Panc1 (cell line): Measurements from ENCODE around the gene SH3BGR. TPM values are rescaled to one million over a fixed set of nuclear protein-coding genes. Genes with fewer than 3 reads are reported as not detected.

Experiments used
- ATAC-seq: fragments of 200-7000 bp; cut with Tn5 transposase; 2 replicates; pipeline ENCODE4 v1.9.1; 2020; ENCODE audit warnings: mild to moderate bottlenecking, moderate library complexity
- BruUV-seq: library from RNA; stranded (reverse); fragments of 400-500 nt; replicated peaks from 2 replicates; lab custom pipeline; 2021; lab: Mats Ljungman, UMichigan
- CTCF ChIA-PET: fragments of 300-600 bp; sonication (Branson Sonifier 250); formaldehyde crosslinking; loops from one replicate; lab custom pipeline; 2022; ENCODE audit warnings: antibody characterized with exemption; lab: Charles Lee
- POLR2A ChIA-PET: fragments of 300-600 bp; sonication (Branson Sonifier 250); formaldehyde crosslinking; loops from one replicate; lab custom pipeline; 2022; ENCODE audit warnings: antibody characterized with exemption; lab: Charles Lee
- DNase-seq: peaks from one replicate; pipeline ENCODE4 v3.0.0-alpha.2; 2010; ENCODE audit warnings: low read depth, low spot score
- H3K27ac ChIP-seq: 2 replicates; pipeline ENCODE4 v1.5.1; 2011; ENCODE audit warnings: mild to moderate bottlenecking, low read length, inconsistent platforms
- H3K27me3 ChIP-seq: fragments of 200-500 bp; sonication (Bioruptor generic); 2 replicates; pipeline ENCODE4 v1.6.0; 2014; ENCODE audit warnings: low read length, inconsistent platforms; ENCODE audit not compliant: control insufficient read depth, insufficient read depth
- H3K36me3 ChIP-seq: fragments of 200-500 bp; sonication (Bioruptor generic); 2 replicates; pipeline ENCODE4 v1.5.1; 2014; ENCODE audit warnings: inconsistent platforms, mild to moderate bottlenecking, low read length, moderate library complexity; ENCODE audit not compliant: control insufficient read depth, insufficient read depth
- H3K4me1 ChIP-seq: 2 replicates; pipeline ENCODE4 v1.5.1; 2011; ENCODE audit warnings: inconsistent platforms, mild to moderate bottlenecking, low read length, moderate library complexity; ENCODE audit not compliant: control insufficient read depth, insufficient read depth
- H3K4me3 ChIP-seq, 2 experiments: 2 replicates each; pipeline ENCODE4 v1.5.1; 2011 to 2012; ENCODE audit warnings: low read depth in 2 of 2, low read length in 2 of 2, mild to moderate bottlenecking in 2 of 2, inconsistent platforms in 1 of 2, moderate library complexity in 1 of 2
- H3K9me3 ChIP-seq: fragments of 200-500 bp; sonication (Bioruptor generic); 2 replicates; pipeline ENCODE4 v1.5.1; 2014; ENCODE audit warnings: low read depth, mild to moderate bottlenecking, inconsistent platforms, low read length, moderate library complexity; ENCODE audit not compliant: control insufficient read depth, insufficient read depth
- CTCF ChIP-seq: fragments of 450-650 bp; IDR thresholded peaks from 2 replicates; pipeline ENCODE4 v1.5.1; 2017; ENCODE audit warnings: mild to moderate bottlenecking
- POLR2AphosphoS5 ChIP-seq: IDR thresholded peaks from 2 replicates; pipeline ENCODE4 v1.6.1; 2012; ENCODE audit warnings: mild to moderate bottlenecking, low read depth, low read length, moderate library complexity
- REST ChIP-seq, 2 experiments: IDR thresholded peaks; 2 replicates each; pipeline ENCODE4 v1.6.1; 2011 to 2012; ENCODE audit warnings: low read depth in 2 of 2, control low read depth in 1 of 2, low read length in 1 of 2, mild to moderate bottlenecking in 1 of 2, moderate library complexity in 1 of 2; ENCODE audit not compliant: insufficient read depth in 1 of 2
- SIN3A ChIP-seq: IDR thresholded peaks from 2 replicates; pipeline ENCODE4 v1.6.1; 2012; ENCODE audit warnings: low read depth, mild to moderate bottlenecking, low read length, moderate library complexity, borderline replicate concordance; ENCODE audit not compliant: insufficient read depth
- TCF7L2 ChIP-seq: IDR thresholded peaks from 2 replicates; pipeline ENCODE4 v1.6.1; 2011; ENCODE audit warnings: mild to moderate bottlenecking, low read depth, low read length, inconsistent platforms
- in situ Hi-C: cut with HindIII; loops from 2 replicates; pipeline ENCODE4 v1.10.0; 2016; ENCODE audit warnings: low sequenced_read_pairs, low pct_unique_long_range_greater_than_20kb
- intact Hi-C: fragments of 100-400 bp; cut with micrococcal nuclease; formaldehyde crosslinking; loops from one replicate; pipeline ENCODE4 v1.10.0; 2022; ENCODE audit not compliant: unreplicated experiment
- total RNA-seq: library from RNA; stranded (reverse); gene quantifications from one replicate; pipeline ENCODE4 v1.2.1, GENCODE V29; 2021; ENCODE audit not compliant: unreplicated experiment

The SH3BGR gene
- total RNA-seq, 1 experiment from 2014 or later, result 1.7 TPM

- CTCF ChIA-PET, result interaction anchor here (0.5 to 0.8 kb wide), 2 partner anchors 10 to 36 kb away, joined by 3 read pairs; no protein-coding TSS in a partner anchor
Measured at GRCh38 chr21:39518847-39519210, 67.1 kb downstream of the SH3BGR start.

GRCh38 chr21:39519835-39520234 lies 68.1 kb downstream of the SH3BGR start:
- H3K4me3 ChIP-seq, result no peak overlapping the region
- DNase-seq (no peak), ATAC-seq (no peak)
- H3K4me1 ChIP-seq, result no peaks in the 10 kb centered on the region
- ChIA-PET CTCF (interaction anchor here (0.8 kb wide), 1 partner anchor 196 kb away, joined by 3 read pairs; no protein-coding TSS in a partner anchor), POLR2A (no interaction called here)
- no peaks in the 10 kb centered on the region for H3K36me3 ChIP-seq
- no peak for TF ChIP-seq TCF7L2
- no peak for TF ChIP-seq POLR2AphosphoS5
- TF ChIP-seq SIN3A, result no peak
- no peak for TF ChIP-seq REST (IDR thresholded peaks at IDR 0.05; ENCODE audit: insufficient read depth in 1 of 2, low read depth in 2 of 2, low read length in 1 of 2)
- TF ChIP-seq CTCF, result no peak
- no peak overlapping the region for H3K27ac ChIP-seq
- no peaks in the 10 kb centered on the region for H3K9me3 ChIP-seq
- no peaks in the 10 kb centered on the region for H3K27me3 ChIP-seq
- in situ Hi-C loops (no loop called here), intact Hi-C loops (no loop called here)
- BruUV-seq, result no TSS peak

More at GRCh38 chr21:39518847-39519210, 67.1 kb downstream of the SH3BGR start:
- BruUV-seq, result no TSS peak
- ATAC-seq (no peak), DNase-seq (no peak)
- POLR2A ChIA-PET, result interaction anchor here (0.6 kb wide), 1 partner anchor 50 kb away, joined by 3 read pairs; no protein-coding TSS in a partner anchor
- Histone ChIP-seq H3K4me3 (no peak overlapping the region), H3K9me3 (no peaks in the 10 kb centered on the region), H3K27me3 (no peaks in the 10 kb centered on the region), H3K36me3 (no peaks in the 10 kb centered on the region), H3K27ac (no peak overlapping the region), H3K4me1 (no peaks in the 10 kb centered on the region)
- in situ Hi-C loops, result no loop called here
- intact Hi-C loops, result loop anchor here (1.0 kb wide), 1 partner anchor 197 kb away; no protein-coding TSS in a partner anchor
- TF ChIP-seq TCF7L2 (no peak), CTCF (no peak), SIN3A (no peak), REST (IDR thresholded peaks at IDR 0.05; ENCODE audit: insufficient read depth in 1 of 2, low read depth in 2 of 2, low read length in 1 of 2) (no peak), POLR2AphosphoS5 (no peak)
